ENCODE results near the gene IFI27L1.

- TF ChIP-seq, protein P1, sequence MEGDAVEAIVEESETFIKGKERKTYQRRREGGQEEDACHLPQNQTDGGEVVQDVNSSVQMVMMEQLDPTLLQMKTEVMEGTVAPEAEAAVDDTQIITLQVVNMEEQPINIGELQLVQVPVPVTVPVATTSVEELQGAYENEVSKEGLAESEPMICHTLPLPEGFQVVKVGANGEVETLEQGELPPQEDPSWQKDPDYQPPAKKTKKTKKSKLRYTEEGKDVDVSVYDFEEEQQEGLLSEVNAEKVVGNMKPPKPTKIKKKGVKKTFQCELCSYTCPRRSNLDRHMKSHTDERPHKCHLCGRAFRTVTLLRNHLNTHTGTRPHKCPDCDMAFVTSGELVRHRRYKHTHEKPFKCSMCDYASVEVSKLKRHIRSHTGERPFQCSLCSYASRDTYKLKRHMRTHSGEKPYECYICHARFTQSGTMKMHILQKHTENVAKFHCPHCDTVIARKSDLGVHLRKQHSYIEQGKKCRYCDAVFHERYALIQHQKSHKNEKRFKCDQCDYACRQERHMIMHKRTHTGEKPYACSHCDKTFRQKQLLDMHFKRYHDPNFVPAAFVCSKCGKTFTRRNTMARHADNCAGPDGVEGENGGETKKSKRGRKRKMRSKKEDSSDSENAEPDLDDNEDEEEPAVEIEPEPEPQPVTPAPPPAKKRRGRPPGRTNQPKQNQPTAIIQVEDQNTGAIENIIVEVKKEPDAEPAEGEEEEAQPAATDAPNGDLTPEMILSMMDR (IDR thresholded peaks at IDR 0.05; ENCODE audit: extremely low read depth in 1 of 2, insufficient read depth in 1 of 2, low read depth in 1 of 2, low read length in 2 of 2): no peak
- TF ChIP-seq FOS (IDR thresholded peaks at IDR 0.05; ENCODE audit: borderline replicate concordance, insufficient read depth, low read length) (no peak), POLR2A (IDR thresholded peaks at IDR 0.05; ENCODE audit: low read depth, low read length) (no peak), EZH2 (IDR thresholded peaks at IDR 0.05; ENCODE audit: borderline replicate concordance, low read depth, low read length, severe bottlenecking) (no peak), JUN (IDR thresholded peaks at IDR 0.05; ENCODE audit: borderline replicate concordance, insufficient read depth, insufficient read length, low read depth) (no peak), MAX (IDR thresholded peaks at IDR 0.05; ENCODE audit: insufficient read depth, insufficient read length) (no peak), POLR2AphosphoS5 (IDR thresholded peaks at IDR 0.05; ENCODE audit: insufficient read depth, low read depth, low read length) (no peak), MYC (IDR thresholded peaks at IDR 0.05; ENCODE audit: low read depth, low read length) (no peak)
Measured at GRCh38 chr14:94113908-94114588, 32.9 kb downstream of the IFI27L1 start.

Data from endothelial cell of umbilical vein (primary cell).